Raji (cell line): Measurements from ENCODE around the gene SAXO1.

Experiments
- POLR2A ChIP-seq: IDR thresholded peaks from 2 replicates; pipeline ENCODE4 v1.6.1; 2011; ENCODE audit warnings: low read depth, low read length, control low read depth; ENCODE audit not compliant: insufficient read depth

Gene SAXO1

GRCh38 chr9:18910916-18911315 is 122.1 kb downstream of the SAXO1 start:
- no peak for TF ChIP-seq POLR2A

GRCh38 chr9:18910435-18910834 is 122.6 kb downstream of the SAXO1 start:
- no peak for TF ChIP-seq POLR2A

GRCh38 chr9:18909140-18910018 is 123.6 kb downstream of the SAXO1 start:
- TF ChIP-seq POLR2A: no peak

- TF ChIP-seq POLR2A: no peak
Observed at GRCh38 chr9:18907927-18908625, 124.9 kb downstream of the SAXO1 start.

- TF ChIP-seq POLR2A: no peak
Observed at GRCh38 chr9:18906656-18907395, 126.2 kb downstream of the SAXO1 start.

- no peak for TF ChIP-seq POLR2A
Observed at GRCh38 chr9:18905883-18906629, 127.0 kb downstream of the SAXO1 start.

GRCh38 chr9:18905028-18905882 is 127.8 kb downstream of the SAXO1 start:
- TF ChIP-seq POLR2A: no peak

- TF ChIP-seq POLR2A: no peak
Observed at GRCh38 chr9:18903450-18903849, 129.6 kb downstream of the SAXO1 start.

- TF ChIP-seq POLR2A: no peak
Observed at GRCh38 chr9:18896531-18897179, 136.4 kb downstream of the SAXO1 start.

GRCh38 chr9:18896004-18896403 is 137.0 kb downstream of the SAXO1 start:
- no peak for TF ChIP-seq POLR2A

- TF ChIP-seq POLR2A: no peak
Observed at GRCh38 chr9:18893491-18893890, 139.5 kb downstream of the SAXO1 start.

GRCh38 chr9:18893046-18893445 is 140.0 kb downstream of the SAXO1 start:
- no peak for TF ChIP-seq POLR2A

GRCh38 chr9:18891946-18892670 is 140.9 kb downstream of the SAXO1 start:
- TF ChIP-seq POLR2A: no peak

GRCh38 chr9:18890372-18890771 is 142.6 kb downstream of the SAXO1 start:
- no peak for TF ChIP-seq POLR2A
